22Rv1 (cell line): Measurements from ENCODE around the gene SLC7A14.

Experiments
- H3K27ac ChIP-seq: fragments of 450-650 bp; 2 replicates; pipeline ENCODE4 v1.5.1; 2017
- ZFX ChIP-seq: fragments of 450-650 bp; IDR thresholded peaks from 2 replicates; pipeline ENCODE4 v1.6.1; 2017; ENCODE audit warnings: antibody characterized with exemption, borderline replicate concordance
- TF ChIP-seq, protein P1 (sequence below): fragments of 450-650 bp; IDR thresholded peaks from 2 replicates; pipeline ENCODE4 v1.5.1; 2017; ENCODE audit warnings: mild to moderate bottlenecking

SLC7A14 gene

DNA sequence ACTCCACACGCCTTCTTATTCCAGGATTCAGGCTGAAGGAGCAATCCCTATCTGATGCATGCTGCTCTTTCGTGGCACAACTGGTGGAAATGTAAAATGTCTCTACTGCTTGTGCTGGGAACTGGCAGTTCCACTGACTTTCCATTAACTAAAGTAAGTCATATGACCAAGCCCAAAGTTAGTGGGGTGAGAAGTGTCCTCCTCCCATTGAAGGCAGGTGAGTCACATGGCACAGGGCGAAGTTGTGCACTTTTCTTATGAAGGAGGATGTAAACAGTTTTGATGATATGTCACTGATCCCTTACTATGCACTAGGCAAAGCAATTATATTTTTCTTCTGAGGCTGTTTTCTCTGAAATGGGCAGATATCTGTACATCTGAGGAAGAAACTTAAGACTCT lies 51.6 kb downstream of the SLC7A14 start:
- H3K27ac ChIP-seq = no peak overlapping the region
- no peak for TF ChIP-seq ZFX
- TF ChIP-seq, protein P1, sequence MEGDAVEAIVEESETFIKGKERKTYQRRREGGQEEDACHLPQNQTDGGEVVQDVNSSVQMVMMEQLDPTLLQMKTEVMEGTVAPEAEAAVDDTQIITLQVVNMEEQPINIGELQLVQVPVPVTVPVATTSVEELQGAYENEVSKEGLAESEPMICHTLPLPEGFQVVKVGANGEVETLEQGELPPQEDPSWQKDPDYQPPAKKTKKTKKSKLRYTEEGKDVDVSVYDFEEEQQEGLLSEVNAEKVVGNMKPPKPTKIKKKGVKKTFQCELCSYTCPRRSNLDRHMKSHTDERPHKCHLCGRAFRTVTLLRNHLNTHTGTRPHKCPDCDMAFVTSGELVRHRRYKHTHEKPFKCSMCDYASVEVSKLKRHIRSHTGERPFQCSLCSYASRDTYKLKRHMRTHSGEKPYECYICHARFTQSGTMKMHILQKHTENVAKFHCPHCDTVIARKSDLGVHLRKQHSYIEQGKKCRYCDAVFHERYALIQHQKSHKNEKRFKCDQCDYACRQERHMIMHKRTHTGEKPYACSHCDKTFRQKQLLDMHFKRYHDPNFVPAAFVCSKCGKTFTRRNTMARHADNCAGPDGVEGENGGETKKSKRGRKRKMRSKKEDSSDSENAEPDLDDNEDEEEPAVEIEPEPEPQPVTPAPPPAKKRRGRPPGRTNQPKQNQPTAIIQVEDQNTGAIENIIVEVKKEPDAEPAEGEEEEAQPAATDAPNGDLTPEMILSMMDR = no peak

DNA sequence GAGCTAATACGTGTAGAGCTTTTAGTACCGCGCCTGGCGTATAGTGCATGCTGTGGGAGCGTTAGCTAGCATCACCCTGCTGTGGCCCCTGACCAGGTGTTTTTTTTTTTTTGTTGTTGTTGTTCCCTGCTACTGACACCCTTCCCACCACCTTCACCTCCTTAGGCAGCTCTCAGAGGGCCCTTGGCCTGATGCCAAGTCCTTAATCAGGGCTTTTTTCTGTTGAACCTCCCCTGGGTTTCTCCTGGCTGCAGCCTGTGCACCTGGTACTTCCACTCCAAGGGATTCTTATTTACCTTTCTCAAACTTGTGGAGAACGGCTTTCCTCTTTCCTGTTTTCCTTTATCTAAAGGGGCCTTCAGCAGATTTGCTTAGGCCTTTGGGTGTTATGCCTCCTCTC lies 53.3 kb downstream of the SLC7A14 start:
- TF ChIP-seq, protein P1 = no peak
- TF ChIP-seq ZFX = no peak
- no peak overlapping the region for H3K27ac ChIP-seq

DNA sequence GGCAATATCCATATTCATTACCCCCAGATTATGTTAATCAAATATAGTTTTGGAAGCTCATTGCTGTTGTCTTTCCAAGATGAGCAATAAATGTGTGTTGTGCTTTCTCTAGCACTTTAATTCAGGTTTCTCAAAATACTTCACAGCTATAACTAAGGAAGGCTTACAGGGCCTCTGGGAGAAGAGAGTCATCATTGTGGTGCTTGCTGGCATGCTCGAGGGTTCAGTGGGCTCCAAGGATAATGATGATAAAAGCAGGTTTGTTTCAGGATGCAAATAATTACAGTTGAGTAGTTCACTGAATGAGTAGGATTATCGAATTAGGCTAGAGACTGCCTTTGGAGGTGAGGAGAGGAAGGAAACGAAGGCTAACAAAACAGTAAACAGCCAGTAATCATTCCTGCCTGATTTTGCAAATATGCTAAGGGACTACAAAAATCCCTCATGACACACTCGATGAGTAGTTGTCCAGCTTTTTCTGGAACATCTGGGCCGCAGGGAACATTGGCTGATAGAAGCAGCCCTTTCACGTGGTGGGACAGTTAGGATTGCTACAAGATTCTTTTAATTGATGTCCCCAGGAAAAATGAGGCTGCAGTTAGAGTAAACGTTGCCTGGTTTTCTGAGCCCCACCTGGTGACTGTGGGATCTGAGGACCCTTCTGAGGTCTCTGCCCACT lies 54.1 kb downstream of the SLC7A14 start:
- no peak for TF ChIP-seq ZFX
- TF ChIP-seq, protein P1 = no peak
- no peak overlapping the region for H3K27ac ChIP-seq

DNA sequence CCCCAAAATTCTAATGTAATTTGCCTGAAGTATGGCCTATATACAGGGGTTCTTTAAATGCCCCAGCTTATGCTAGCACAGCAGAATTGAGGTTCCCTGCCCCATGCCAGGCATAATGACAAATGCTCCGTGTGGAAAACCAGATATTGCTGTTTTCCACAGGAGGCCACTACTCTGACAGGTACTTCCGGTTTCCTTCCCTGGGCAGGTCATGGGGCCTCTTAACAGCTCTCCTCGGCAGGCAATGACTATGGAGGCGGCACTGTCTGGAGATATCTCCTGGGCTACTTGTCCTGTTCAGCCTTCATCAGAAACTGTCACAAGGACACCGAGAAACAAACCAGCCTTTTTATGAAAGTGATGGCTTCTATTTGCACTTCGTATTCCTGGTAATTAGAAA lies 54.8 kb downstream of the SLC7A14 start:
- no peak for TF ChIP-seq ZFX
- TF ChIP-seq, protein P1 = no peak

DNA sequence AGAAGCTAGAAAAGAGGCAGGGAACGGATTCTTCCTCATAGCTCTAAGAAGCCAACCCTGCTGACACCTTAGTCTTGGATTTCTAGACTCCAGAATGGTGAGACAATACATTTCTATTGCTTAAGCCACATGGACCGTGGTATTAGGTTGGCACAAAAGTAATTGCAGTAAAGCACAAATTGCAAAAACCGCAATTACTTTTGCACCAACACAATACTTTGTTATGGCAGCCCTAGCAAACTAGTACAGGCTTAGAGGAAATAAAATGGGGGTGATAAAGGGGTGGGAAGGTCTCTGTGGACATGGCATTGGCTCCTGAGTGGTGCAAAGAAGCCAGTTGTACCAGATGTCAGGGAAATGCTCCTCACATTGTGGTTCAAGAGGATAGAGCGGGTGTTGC lies 56.0 kb downstream of the SLC7A14 start:
- no peak overlapping the region for H3K27ac ChIP-seq
- TF ChIP-seq ZFX = no peak
- TF ChIP-seq, protein P1 = no peak

More for the DNA sequence above, 54.8 kb downstream of the SLC7A14 start:
- H3K27ac ChIP-seq = no peak overlapping the region

DNA sequence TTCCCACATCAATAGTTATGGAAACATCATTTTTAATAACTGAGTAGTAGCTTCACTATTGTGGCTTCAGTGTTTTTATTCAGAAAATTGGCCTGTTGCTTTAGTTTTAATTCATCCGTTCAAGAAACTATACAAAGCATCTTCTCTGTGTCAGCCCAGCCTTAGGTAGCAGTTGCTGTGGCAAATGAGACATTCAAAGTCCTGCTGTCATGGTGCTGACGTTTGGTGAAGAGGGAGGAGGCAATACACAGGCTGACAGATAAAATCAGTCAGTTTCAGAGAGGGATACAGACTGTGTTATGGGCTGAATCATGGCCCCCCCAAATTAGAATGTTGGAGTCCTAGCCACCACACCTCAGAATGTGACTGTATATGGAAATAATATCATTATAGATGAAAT lies 56.5 kb downstream of the SLC7A14 start:
- no peak overlapping the region for H3K27ac ChIP-seq
- no peak for TF ChIP-seq ZFX
- TF ChIP-seq, protein P1 = no peak

DNA sequence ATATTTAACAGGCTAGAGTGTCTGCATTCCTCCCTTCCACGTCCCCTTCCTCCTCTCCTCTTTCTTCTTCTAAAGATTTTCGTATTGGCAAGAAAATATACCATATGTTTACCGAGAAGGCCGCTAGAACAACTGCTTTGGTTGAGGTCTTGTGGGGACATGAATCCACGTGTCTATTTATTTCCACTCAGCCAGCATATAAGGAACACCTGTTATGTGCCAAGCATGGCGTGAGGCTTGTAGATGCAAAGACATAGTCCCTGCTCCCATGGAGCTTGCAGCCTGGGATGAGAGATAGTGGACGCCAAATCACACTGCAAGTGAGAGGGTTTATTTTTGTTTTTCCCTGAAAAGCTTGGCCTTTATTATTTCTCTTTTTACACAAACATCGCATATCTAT lies 57.1 kb downstream of the SLC7A14 start:
- H3K27ac ChIP-seq = no peak overlapping the region
- TF ChIP-seq, protein P1 = no peak
- TF ChIP-seq ZFX = no peak
